ENCODE data around the gene NRL. TPM values are rescaled to one million over a fixed set of nuclear protein-coding genes. Genes with fewer than 3 reads are reported as not detected.
"Not testable (repeated sequence)": the region's sequence is repeated elsewhere in the genome, so short reads cannot be mapped to it uniquely, and the experiment has no call there.

NRL gene
- total RNA-seq, 1 experiment from 2014 or later = 1.4 TPM

- H3K36me3 ChIP-seq; DNase-seq (ENCODE audit: low read depth in 1 of 2, low spot score in 2 of 2); H3K4me1 ChIP-seq (replicated peaks); H3K9me3 ChIP-seq (replicated peaks); H3K27me3 ChIP-seq (replicated peaks): not testable (repeated sequence)
- Histone ChIP-seq H3K27ac (0 out of 2 replicates have a peak overlapping the region, but pooled peaks have one; percentile 17), H3K4me3 (peak overlapping the region; percentile 37)
Observed at GRCh38 chr14:24035769-24036168, 79.0 kb downstream of the NRL start.

- no peaks in the 10 kb centered on the region for H3K27me3 ChIP-seq (replicated peaks)
- DNase-seq (ENCODE audit: low read depth in 1 of 2, low spot score in 2 of 2) = peak in 1 of 2 experiments; percentile 18
- H3K27ac ChIP-seq = no peak overlapping the region
- H3K4me3 ChIP-seq = no peak overlapping the region
- no peaks in the 10 kb centered on the region for H3K9me3 ChIP-seq (replicated peaks)
- peaks cover 4% of the 10 kb centered on the region for H3K4me1 ChIP-seq (replicated peaks)
- H3K36me3 ChIP-seq = no peaks in the 10 kb centered on the region
Observed at GRCh38 chr14:24032727-24033418, 81.9 kb downstream of the NRL start.

GRCh38 chr14:24031331-24031730 is 83.4 kb downstream of the NRL start:
- H3K4me3 ChIP-seq; H3K4me1 ChIP-seq (replicated peaks); H3K9me3 ChIP-seq (replicated peaks); H3K27ac ChIP-seq; H3K27me3 ChIP-seq (replicated peaks); DNase-seq (ENCODE audit: low read depth in 1 of 2, low spot score in 2 of 2); H3K36me3 ChIP-seq: not testable (repeated sequence)

- not testable (repeated sequence) for H3K9me3 ChIP-seq (replicated peaks); DNase-seq (ENCODE audit: low read depth in 1 of 2, low spot score in 2 of 2); H3K4me3 ChIP-seq; H3K4me1 ChIP-seq (replicated peaks); H3K36me3 ChIP-seq; H3K27me3 ChIP-seq (replicated peaks); H3K27ac ChIP-seq
Observed at GRCh38 chr14:24029687-24030086, 85.1 kb downstream of the NRL start.

Other genes with a start within 250 kb of the NRL start
- gene DHRS4, start 161.2 kb downstream of the NRL start, total RNA-seq (2014; rRNA removed; shearing (Covaris generic)) = 42.8 and 58.2 TPM in 2 replicates
- 4.9 and 15.1 TPM in 2 replicates for gene DHRS4L2, start 126.0 kb downstream of the NRL start, total RNA-seq (2014; rRNA removed; shearing (Covaris generic))
- not detected in 2 replicates for gene CARMIL3, start 62.9 kb downstream of the NRL start, total RNA-seq (2014; rRNA removed; shearing (Covaris generic))
- not detected in 2 replicates for gene CPNE6, start 43.4 kb downstream of the NRL start, total RNA-seq (2014; rRNA removed; shearing (Covaris generic))
- gene PCK2, start 20.6 kb downstream of the NRL start, total RNA-seq (2014; rRNA removed; shearing (Covaris generic)) = 4.8 and 5.3 TPM in 2 replicates
- gene DCAF11, start 172 bp downstream of the NRL start, total RNA-seq (2014; rRNA removed; shearing (Covaris generic)) = 43.1 and 44.0 TPM in 2 replicates
- 1.8 TPM in 1 of 2 replicates, not detected in the other for gene FITM1, start 15.7 kb upstream of the NRL start, total RNA-seq (2014; rRNA removed; shearing (Covaris generic))
- gene PSME1, start 21.2 kb upstream of the NRL start, total RNA-seq (2014; rRNA removed; shearing (Covaris generic)) = 168 and 199 TPM in 2 replicates
- 11.1 and 24.5 TPM in 2 replicates for gene EMC9, start 26.6 kb upstream of the NRL start, total RNA-seq (2014; rRNA removed; shearing (Covaris generic))
- 161 and 167 TPM in 2 replicates for gene PSME2, start 31.7 kb upstream of the NRL start, total RNA-seq (2014; rRNA removed; shearing (Covaris generic))
- 40.3 and 135 TPM in 2 replicates for gene RNF31, start 32.5 kb upstream of the NRL start, total RNA-seq (2014; rRNA removed; shearing (Covaris generic))
- 21.8 and 24.3 TPM in 2 replicates for gene IRF9, start 46.3 kb upstream of the NRL start, total RNA-seq (2014; rRNA removed; shearing (Covaris generic))
- 0.47 and 6.8 TPM in 2 replicates for gene REC8, start 57.1 kb upstream of the NRL start, total RNA-seq (2014; rRNA removed; shearing (Covaris generic))
- 25.1 and 27.6 TPM in 2 replicates for gene IPO4, start 73.9 kb upstream of the NRL start, total RNA-seq (2014; rRNA removed; shearing (Covaris generic))
- 60.3 and 60.5 TPM in 2 replicates for gene TM9SF1, start 80.5 kb upstream of the NRL start, total RNA-seq (2014; rRNA removed; shearing (Covaris generic))
- not detected in 2 replicates for gene TSSK4, start 90.7 kb upstream of the NRL start, total RNA-seq (2014; rRNA removed; shearing (Covaris generic))
- 23.0 and 29.9 TPM in 2 replicates for gene CHMP4A, start 98.5 kb upstream of the NRL start, total RNA-seq (2014; rRNA removed; shearing (Covaris generic))
- gene MDP1, start 101.1 kb upstream of the NRL start, total RNA-seq (2014; rRNA removed; shearing (Covaris generic)) = 13.6 and 30.8 TPM in 2 replicates
- 234 and 316 TPM in 2 replicates for gene NEDD8, start 117.4 kb upstream of the NRL start, total RNA-seq (2014; rRNA removed; shearing (Covaris generic))
- 46.1 and 64.8 TPM in 2 replicates for gene GMPR2, start 118.0 kb upstream of the NRL start, total RNA-seq (2014; rRNA removed; shearing (Covaris generic))
- 31.1 and 53.0 TPM in 2 replicates for gene TINF2, start 127.7 kb upstream of the NRL start, total RNA-seq (2014; rRNA removed; shearing (Covaris generic))
- gene TGM1, start 148.2 kb upstream of the NRL start, total RNA-seq (2014; rRNA removed; shearing (Covaris generic)) = 0.76 TPM in 1 of 2 replicates, not detected in the other
- gene RABGGTA, start 156.6 kb upstream of the NRL start, total RNA-seq (2014; rRNA removed; shearing (Covaris generic)) = 18.0 and 30.4 TPM in 2 replicates
- 5.4 and 20.5 TPM in 2 replicates for gene DHRS1, start 184.8 kb upstream of the NRL start, total RNA-seq (2014; rRNA removed; shearing (Covaris generic))
- gene NOP9, start 184.9 kb upstream of the NRL start, total RNA-seq (2014; rRNA removed; shearing (Covaris generic)) = 15.3 and 16.2 TPM in 2 replicates
- not detected in 2 replicates for gene CIDEB, start 193.0 kb upstream of the NRL start, total RNA-seq (2014; rRNA removed; shearing (Covaris generic))
- gene LTB4R2, start 195.2 kb upstream of the NRL start, total RNA-seq (2014; rRNA removed; shearing (Covaris generic)) = 3.1 and 10.1 TPM in 2 replicates
- 0.81 and 2.1 TPM in 2 replicates for gene LTB4R, start 196.6 kb upstream of the NRL start, total RNA-seq (2014; rRNA removed; shearing (Covaris generic))
- gene ADCY4, start 220.1 kb upstream of the NRL start, total RNA-seq (2014; rRNA removed; shearing (Covaris generic)) = not detected in 2 replicates
- gene RIPK3, start 225.0 kb upstream of the NRL start, total RNA-seq (2014; rRNA removed; shearing (Covaris generic)) = not detected in 2 replicates